Loucy (cell line): ENCODE data around the gene TENM3.

Source experiments
- H2AFZ ChIP-seq: fragments of 200-600 bp; sonication (generic); 2 replicates; pipeline ENCODE4 v1.6.0; 2016; ENCODE audit warnings: antibody characterized with exemption, mild to moderate bottlenecking, low read length, moderate library complexity
- H3F3A ChIP-seq: fragments of 200-600 bp; 2 replicates; pipeline ENCODE4 v1.6.0; 2016; ENCODE audit warnings: antibody characterized with exemption, low read depth, mild to moderate bottlenecking
- H3K27me3 ChIP-seq: fragments of 200-600 bp; sonication (generic); 2 replicates; pipeline ENCODE4 v1.6.1; 2014; ENCODE audit warnings: low read length, mild to moderate bottlenecking; ENCODE audit not compliant: insufficient read depth, poor library complexity, severe bottlenecking
- H3K36me3 ChIP-seq: fragments of 200-600 bp; sonication (generic); 2 replicates; pipeline ENCODE4 v1.6.1; 2016; ENCODE audit warnings: low read length; ENCODE audit not compliant: insufficient read depth
- H3K4me1 ChIP-seq: fragments of 200-600 bp; sonication (generic); 2 replicates; pipeline ENCODE4 v1.5.1; 2014; ENCODE audit warnings: low read length, mild to moderate bottlenecking; ENCODE audit not compliant: insufficient read depth, poor library complexity, severe bottlenecking
- H3K4me2 ChIP-seq: fragments of 200-600 bp; sonication (generic); 2 replicates; pipeline ENCODE4 v1.6.0; 2014; ENCODE audit warnings: antibody characterized with exemption, low read length, low read depth, mild to moderate bottlenecking; ENCODE audit not compliant: poor library complexity, severe bottlenecking
- H3K4me3 ChIP-seq: fragments of 200-600 bp; sonication (generic); 2 replicates; pipeline ENCODE4 v1.5.1; 2014; ENCODE audit warnings: low read length, mild to moderate bottlenecking, mixed read lengths; ENCODE audit not compliant: poor library complexity, severe bottlenecking
- H3K79me2 ChIP-seq: fragments of 200-600 bp; sonication (generic); 2 replicates; pipeline ENCODE4 v1.6.1; 2014; ENCODE audit warnings: low read length; ENCODE audit not compliant: insufficient read depth
- H3K9ac ChIP-seq: fragments of 200-600 bp; sonication (generic); 2 replicates; pipeline ENCODE4 v1.6.0; 2014; ENCODE audit warnings: mild to moderate bottlenecking, low read depth, low read length, moderate library complexity; ENCODE audit not compliant: poor library complexity, severe bottlenecking
- H3K9me2 ChIP-seq: fragments of 200-600 bp; sonication (generic); replicated peaks from 2 replicates; pipeline ENCODE4 v1.6.1; 2016; ENCODE audit warnings: low read depth, low read length, mixed read lengths
- H3K9me3 ChIP-seq: fragments of 200-600 bp; sonication (generic); 2 replicates; pipeline ENCODE4 v1.6.1; 2014; ENCODE audit warnings: mild to moderate bottlenecking, antibody characterized with exemption, low read length, low read depth; ENCODE audit not compliant: insufficient read depth
- H4K20me1 ChIP-seq: fragments of 200-600 bp; sonication (generic); 2 replicates; pipeline ENCODE4 v1.6.0; 2014; ENCODE audit warnings: antibody characterized with exemption, low read length, mild to moderate bottlenecking; ENCODE audit not compliant: insufficient read depth, poor library complexity, severe bottlenecking
- CTCF ChIP-seq: fragments of 200-600 bp; sonication (generic); conservative IDR thresholded peaks from 2 replicates; pipeline ENCODE4 v1.5.1; 2014; ENCODE audit warnings: mild to moderate bottlenecking, antibody characterized with exemption, low read length
- EZH2phosphoT487 ChIP-seq: fragments of 200-600 bp; IDR thresholded peaks from 2 replicates; pipeline ENCODE4 v1.6.1; 2018; ENCODE audit warnings: antibody characterized with exemption, mild to moderate bottlenecking, moderate library complexity, borderline replicate concordance

Gene TENM3

GRCh38 chr4:182264139-182264752 is 21.0 kb downstream of the TENM3 start:
- Histone ChIP-seq H4K20me1 (no peaks in the 10 kb centered on the region), H3K27me3 (no peaks in the 10 kb centered on the region), H3K36me3 (no peaks in the 10 kb centered on the region), H3K9me2 (no peaks in the 10 kb centered on the region), H3K9ac (no peak overlapping the region), H3K9me3 (peaks cover 6% of the 10 kb centered on the region; the same call in 1 of the 2 replicates), H3K79me2 (no peaks in the 10 kb centered on the region), H3K4me2 (no peak overlapping the region), H3F3A (no peaks in the 10 kb centered on the region), H3K4me1 (no peaks in the 10 kb centered on the region), H3K4me3 (no peak overlapping the region), H2AFZ (no peak overlapping the region)
- TF ChIP-seq EZH2phosphoT487 (no peak), CTCF (no peak)

- Histone ChIP-seq H3F3A (no peaks in the 10 kb centered on the region), H3K27me3 (no peaks in the 10 kb centered on the region), H3K9me2 (no peaks in the 10 kb centered on the region)
Measured at GRCh38 chr4:182265881-182266280, 22.7 kb downstream of the TENM3 start.

GRCh38 chr4:182267048-182267447 is 23.8 kb downstream of the TENM3 start:
- Histone ChIP-seq H3K4me2 (no peak overlapping the region), H3K4me3 (no peak overlapping the region)

More at GRCh38 chr4:182265881-182266280, 22.7 kb downstream of the TENM3 start:
- Histone ChIP-seq H3K9ac (no peak overlapping the region), H3K4me2 (no peak overlapping the region), H2AFZ (no peak overlapping the region), H4K20me1 (no peaks in the 10 kb centered on the region), H3K79me2 (no peaks in the 10 kb centered on the region), H3K4me1 (no peaks in the 10 kb centered on the region), H3K4me3 (no peak overlapping the region), H3K36me3 (no peaks in the 10 kb centered on the region), H3K9me3 (peaks cover 6% of the 10 kb centered on the region; the same call in 1 of the 2 replicates)
- TF ChIP-seq EZH2phosphoT487 (no peak), CTCF (no peak)

More at GRCh38 chr4:182267048-182267447, 23.8 kb downstream of the TENM3 start:
- H3K9me2 ChIP-seq, result no peaks in the 10 kb centered on the region
- H3K9ac ChIP-seq, result no peak overlapping the region
- H3F3A ChIP-seq, result no peaks in the 10 kb centered on the region
- H4K20me1 ChIP-seq, result no peaks in the 10 kb centered on the region
- TF ChIP-seq EZH2phosphoT487 (no peak), CTCF (no peak)
- no peaks in the 10 kb centered on the region for H3K36me3 ChIP-seq
- no peaks in the 10 kb centered on the region for H3K4me1 ChIP-seq
- no peaks in the 10 kb centered on the region for H3K79me2 ChIP-seq
- H3K27me3 ChIP-seq, result no peaks in the 10 kb centered on the region
- peaks cover under 1% of the 10 kb centered on the region; the same call in 1 of the 2 replicates for H3K9me3 ChIP-seq
- no peak overlapping the region for H2AFZ ChIP-seq
